GM12891 (cell line): ENCODE results near the gene HOXD13.

Experiments used
- POLR2A ChIP-seq: IDR thresholded peaks from 2 replicates; pipeline ENCODE4 v1.6.1; 2011; ENCODE audit warnings: low read depth, low read length, control low read depth
- POLR2AphosphoS5 ChIP-seq: IDR thresholded peaks from 2 replicates; pipeline ENCODE4 v1.6.1; 2011; ENCODE audit warnings: low read depth, low read length, control low read depth
- POU2F2 ChIP-seq: IDR thresholded peaks from 2 replicates; pipeline ENCODE4 v1.6.1; 2011; ENCODE audit warnings: low read depth, mild to moderate bottlenecking, control low read depth, low read length, moderate library complexity
- SPI1 ChIP-seq: IDR thresholded peaks from 2 replicates; pipeline ENCODE4 v1.6.1; 2011; ENCODE audit warnings: low read depth, low read length, control low read depth
- TAF1 ChIP-seq: IDR thresholded peaks from 2 replicates; pipeline ENCODE4 v1.6.1; 2011; ENCODE audit warnings: low read depth, low read length, control low read depth

GRCh38 chr2:176130957-176131847 is 38.7 kb downstream of the HOXD13 start:
- TF ChIP-seq POLR2A (no peak), POLR2AphosphoS5 (no peak), SPI1 (no peak), POU2F2 (no peak), TAF1 (no peak)
